OCI-LY3 (cell line): ENCODE results near the gene SLC1A5.

ENCODE experiments used
- H2AFZ ChIP-seq: fragments of 200-600, 300-600 bp; shearing (Covaris generic); 2 replicates; pipeline ENCODE4 v1.6.0; 2014; ENCODE audit warnings: antibody characterized with exemption, low read depth, low read length
- H3K27ac ChIP-seq: fragments of 200-600, 300-600 bp; sonication (generic); 2 replicates; pipeline ENCODE4 v1.5.1; 2014; ENCODE audit warnings: mild to moderate bottlenecking, low read length, moderate library complexity, mixed read lengths
- H3K27me3 ChIP-seq: fragments of 200-600, 300-600 bp; sonication (generic); 2 replicates; pipeline ENCODE4 v1.6.1; 2014; ENCODE audit warnings: low read depth, low read length, mixed read lengths
- H3K36me3 ChIP-seq: fragments of 200-600, 300-600 bp; sonication (generic); replicated peaks from 2 replicates; pipeline ENCODE3; 2014; ENCODE audit warnings: low read depth, low read length, mixed read lengths
- H3K4me1 ChIP-seq: fragments of 300-600, 200-600 bp; sonication (generic); 2 replicates; pipeline ENCODE4 v1.6.1; 2014; ENCODE audit warnings: low read length, mixed read lengths
- H3K4me2 ChIP-seq: fragments of 200-600, 300-600 bp; sonication (generic); 2 replicates; pipeline ENCODE4 v1.6.1; 2014; ENCODE audit warnings: low read length, mixed read lengths
- H3K4me3 ChIP-seq: fragments of 300-600, 200-600 bp; sonication (generic); 2 replicates; pipeline ENCODE4 v1.5.1; 2014; ENCODE audit warnings: antibody characterized with exemption, mild to moderate bottlenecking, low read length, moderate library complexity
- H3K79me2 ChIP-seq: fragments of 300-600, 200-600 bp; shearing (Covaris generic); 2 replicates; pipeline ENCODE4 v1.6.1; 2014; ENCODE audit warnings: mild to moderate bottlenecking, low read length, mixed read lengths
- H3K9ac ChIP-seq: fragments of 300-600, 200-600 bp; shearing (Covaris generic); 2 replicates; pipeline ENCODE4 v1.6.0; 2014; ENCODE audit warnings: mild to moderate bottlenecking, low read length, moderate library complexity
- H3K9me3 ChIP-seq: fragments of 200-600, 300-600 bp; shearing (Covaris generic); 2 replicates; pipeline ENCODE4 v1.6.1; 2014; ENCODE audit warnings: low read length, mixed read lengths; ENCODE audit not compliant: insufficient read depth
- H4K20me1 ChIP-seq: fragments of 200-600, 300-600 bp; sonication (generic); 2 replicates; pipeline ENCODE4 v1.6.1; 2016; ENCODE audit warnings: low read length, mixed read lengths; ENCODE audit not compliant: insufficient read depth
- EZH2phosphoT487 ChIP-seq: fragments of 200-600 bp; shearing (Covaris generic); IDR thresholded peaks from 2 replicates; pipeline ENCODE4 v1.6.1; 2018; ENCODE audit warnings: antibody characterized with exemption, mixed run types, low read depth
- TF ChIP-seq, protein P1 (sequence below): fragments of 200-600, 300-600 bp; sonication (generic); IDR thresholded peaks from 2 replicates; pipeline ENCODE4 v1.5.1; 2014; ENCODE audit warnings: antibody characterized with exemption, low read length, low read depth

Gene SLC1A5

DNA sequence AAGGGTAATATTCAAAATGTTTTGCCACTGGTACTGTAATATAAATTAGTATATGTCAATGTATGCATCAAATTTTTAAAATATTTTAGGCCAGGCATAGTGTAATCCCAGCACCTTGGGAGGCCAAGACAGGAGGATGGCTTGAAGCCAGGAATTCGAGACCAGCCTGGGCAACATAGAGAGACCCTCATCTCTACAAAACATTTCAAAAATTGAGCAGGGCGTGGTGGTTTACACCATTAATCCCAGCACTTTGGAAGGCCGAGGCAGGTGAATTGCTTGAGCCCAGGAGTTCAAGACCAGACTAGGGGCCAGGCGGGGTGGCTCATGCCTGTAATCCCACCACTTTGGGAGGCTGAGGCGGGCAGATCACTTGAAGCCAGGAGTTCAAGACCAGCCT is 28.0 kb downstream of the SLC1A5 start:
- H4K20me1 ChIP-seq = no peaks in the 10 kb centered on the region
- no peak overlapping the region for H3K4me2 ChIP-seq
- TF ChIP-seq, protein P1, sequence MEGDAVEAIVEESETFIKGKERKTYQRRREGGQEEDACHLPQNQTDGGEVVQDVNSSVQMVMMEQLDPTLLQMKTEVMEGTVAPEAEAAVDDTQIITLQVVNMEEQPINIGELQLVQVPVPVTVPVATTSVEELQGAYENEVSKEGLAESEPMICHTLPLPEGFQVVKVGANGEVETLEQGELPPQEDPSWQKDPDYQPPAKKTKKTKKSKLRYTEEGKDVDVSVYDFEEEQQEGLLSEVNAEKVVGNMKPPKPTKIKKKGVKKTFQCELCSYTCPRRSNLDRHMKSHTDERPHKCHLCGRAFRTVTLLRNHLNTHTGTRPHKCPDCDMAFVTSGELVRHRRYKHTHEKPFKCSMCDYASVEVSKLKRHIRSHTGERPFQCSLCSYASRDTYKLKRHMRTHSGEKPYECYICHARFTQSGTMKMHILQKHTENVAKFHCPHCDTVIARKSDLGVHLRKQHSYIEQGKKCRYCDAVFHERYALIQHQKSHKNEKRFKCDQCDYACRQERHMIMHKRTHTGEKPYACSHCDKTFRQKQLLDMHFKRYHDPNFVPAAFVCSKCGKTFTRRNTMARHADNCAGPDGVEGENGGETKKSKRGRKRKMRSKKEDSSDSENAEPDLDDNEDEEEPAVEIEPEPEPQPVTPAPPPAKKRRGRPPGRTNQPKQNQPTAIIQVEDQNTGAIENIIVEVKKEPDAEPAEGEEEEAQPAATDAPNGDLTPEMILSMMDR = no peak
- no peak for TF ChIP-seq EZH2phosphoT487
- H3K27ac ChIP-seq = no peak overlapping the region
- no peaks in the 10 kb centered on the region for H3K79me2 ChIP-seq
- H3K27me3 ChIP-seq = no peaks in the 10 kb centered on the region
- no peaks in the 10 kb centered on the region for H3K9me3 ChIP-seq
- no peak overlapping the region for H2AFZ ChIP-seq
- H3K36me3 ChIP-seq = peaks cover 6% of the 10 kb centered on the region
- H3K9ac ChIP-seq = no peak overlapping the region
- no peak overlapping the region for H3K4me3 ChIP-seq
- peaks cover under 1% of the 10 kb centered on the region; the same call in 1 of the 2 replicates for H3K4me1 ChIP-seq

DNA sequence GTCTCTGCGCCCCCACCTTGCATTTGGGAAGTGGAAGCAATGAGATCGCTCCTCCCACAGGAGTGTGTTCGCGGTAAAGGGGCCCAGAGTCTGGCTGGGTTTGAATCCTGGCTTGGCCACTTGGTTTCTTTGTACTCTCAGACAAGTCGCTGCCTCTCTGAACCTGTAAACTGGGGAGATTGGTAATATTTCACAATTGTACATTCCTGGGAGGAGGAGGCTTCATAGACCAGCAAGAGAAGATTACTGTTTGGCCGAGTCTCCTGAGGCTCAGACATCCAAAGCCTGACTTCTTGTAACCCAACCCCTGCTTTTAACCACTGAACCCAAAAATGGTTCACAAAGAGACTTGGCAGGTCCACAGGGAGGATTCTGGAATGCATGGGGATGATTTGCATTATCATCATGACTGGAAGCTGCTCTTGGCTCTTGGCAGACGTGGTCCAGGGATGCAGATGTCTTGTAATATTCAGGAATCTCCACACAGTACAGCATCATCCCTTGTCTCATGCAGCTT is 28.5 kb downstream of the SLC1A5 start:
- no peak overlapping the region for H3K27ac ChIP-seq
- peaks cover 6% of the 10 kb centered on the region for H3K36me3 ChIP-seq
- no peak overlapping the region for H2AFZ ChIP-seq
- H3K9me3 ChIP-seq = no peaks in the 10 kb centered on the region
- H3K4me2 ChIP-seq = no peak overlapping the region
- H3K27me3 ChIP-seq = no peaks in the 10 kb centered on the region
- H3K4me3 ChIP-seq = no peak overlapping the region
- no peaks in the 10 kb centered on the region for H3K79me2 ChIP-seq
- no peaks in the 10 kb centered on the region for H4K20me1 ChIP-seq
- TF ChIP-seq, protein P1 = no peak
- no peak for TF ChIP-seq EZH2phosphoT487
- H3K4me1 ChIP-seq = peaks cover 5% of the 10 kb centered on the region
- no peak overlapping the region for H3K9ac ChIP-seq

DNA sequence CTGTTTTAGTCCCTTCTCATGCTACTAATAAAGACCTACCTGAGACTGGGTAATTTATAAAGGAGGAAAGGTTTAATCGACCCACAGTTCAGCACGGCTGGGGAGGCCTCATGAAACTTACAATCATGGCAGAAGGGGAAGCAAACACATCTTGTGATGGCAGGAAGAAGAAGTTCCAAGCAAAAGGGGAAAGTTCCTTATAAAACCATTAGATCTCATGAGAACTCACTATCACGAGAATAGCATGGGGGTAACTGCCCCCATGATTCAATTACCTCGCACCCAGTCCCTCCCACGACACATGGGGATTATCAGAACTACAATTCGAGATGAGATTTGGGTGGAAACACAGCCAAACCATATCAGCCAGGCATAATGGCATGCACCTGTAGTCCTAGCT is 29.2 kb downstream of the SLC1A5 start:
- Histone ChIP-seq H3K27me3 (no peaks in the 10 kb centered on the region), H3K4me2 (no peak overlapping the region), H3K4me1 (peaks cover 5% of the 10 kb centered on the region), H3K27ac (no peak overlapping the region), H3K79me2 (no peaks in the 10 kb centered on the region), H4K20me1 (no peaks in the 10 kb centered on the region), H3K4me3 (no peak overlapping the region), H3K36me3 (peaks cover 6% of the 10 kb centered on the region), H3K9me3 (no peaks in the 10 kb centered on the region), H2AFZ (no peak overlapping the region), H3K9ac (no peak overlapping the region)
- TF ChIP-seq, protein P1 = no peak
- TF ChIP-seq EZH2phosphoT487 = no peak

DNA sequence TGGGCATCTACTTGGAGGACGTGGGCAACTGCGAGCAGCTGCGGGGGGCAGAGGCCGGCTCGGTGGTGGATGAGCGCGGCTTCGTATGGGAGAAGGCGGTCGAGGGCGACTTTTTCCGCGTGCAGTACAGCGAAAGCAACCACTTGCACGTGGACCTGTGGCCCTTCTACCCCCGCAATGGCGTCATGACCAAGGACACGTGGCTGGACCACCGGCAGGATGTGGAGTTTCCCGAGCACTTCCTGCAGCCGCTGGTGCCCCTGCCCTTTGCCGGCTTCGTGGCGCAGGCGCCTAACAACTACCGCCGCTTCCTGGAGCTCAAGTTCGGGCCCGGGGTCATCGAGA is 31.9 kb downstream of the SLC1A5 start:
- Histone ChIP-seq H3K27me3 (no peaks in the 10 kb centered on the region), H3K9ac (no peak overlapping the region), H3K4me3 (no peak overlapping the region), H2AFZ (no peak overlapping the region), H3K27ac (no peak overlapping the region), H3K36me3 (peaks cover 6% of the 10 kb centered on the region), H4K20me1 (no peaks in the 10 kb centered on the region), H3K4me2 (no peak overlapping the region), H3K9me3 (no peaks in the 10 kb centered on the region), H3K79me2 (no peaks in the 10 kb centered on the region), H3K4me1 (peaks cover 8% of the 10 kb centered on the region)
- TF ChIP-seq EZH2phosphoT487 = no peak
- TF ChIP-seq, protein P1 = no peak
